Upper lobe of left lung (tissue), 4 donors: ENCODE data around the gene RUFY3.

Experiments used
- CTCF ChIP-seq, 6 experiments: fragments of 450-650 bp in 4 of 6; fragments of 200-600 bp in 2 of 6; sonication (generic) in 2 of 6; IDR thresholded peaks; one replicate each; pipeline ENCODE4 v1.5.1; 2016 to 2019; ENCODE audit warnings: antibody characterized with exemption in 6 of 6
- EP300 ChIP-seq, 4 donors: sonication (generic); formaldehyde crosslinking; IDR thresholded peaks; one replicate each; pipeline ENCODE4 v1.5.1; 2017; ENCODE audit warnings: antibody characterized with exemption in 4 of 4, control low read depth in 2 of 4
- POLR2A ChIP-seq, 4 donors: fragments of 450-650 bp; IDR thresholded peaks; one replicate each; pipeline ENCODE4 v1.5.1; 2016 to 2017; ENCODE audit warnings: antibody characterized with exemption in 4 of 4, mild to moderate bottlenecking in 2 of 4
- POLR2AphosphoS5 ChIP-seq, 2 donors: sonication (generic); formaldehyde crosslinking; IDR thresholded peaks; one replicate each; pipeline ENCODE4 v1.5.1; 2017; ENCODE audit warnings: antibody characterized with exemption in 2 of 2

GRCh38 chr4:70681704-70682103, 40.1 kb upstream of the RUFY3 start:
- TF ChIP-seq CTCF (IDR thresholded peaks at IDR 0.05), result no peak
- TF ChIP-seq POLR2AphosphoS5 (IDR thresholded peaks at IDR 0.05), result no peak
- TF ChIP-seq EP300 (IDR thresholded peaks at IDR 0.05), result no peak
- no peak for TF ChIP-seq POLR2A (IDR thresholded peaks at IDR 0.05)
